Lung (tissue), 12 donors: ENCODE measurements around the gene FSD1L. TPM values are rescaled to one million over a fixed set of nuclear protein-coding genes. Genes with fewer than 3 reads are reported as not detected.

Experiments used
- ATAC-seq: fragments of 200-7000 bp; cut with Tn5 transposase; one replicate; pipeline ENCODE4 v1.9.1; 2020; ENCODE audit warnings: moderate number of reproducible peaks; ENCODE audit not compliant: insufficient read depth, low FRiP score
- DNase-seq, 3 donors: peaks; one replicate each; pipeline ENCODE4 v3.0.0-alpha.2; 2013 to 2017
- H3K27ac ChIP-seq, 2 donors: one replicate each; pipeline ENCODE4 v1.5.1; 2013; ENCODE audit warnings: mild to moderate bottlenecking in 2 of 2, moderate library complexity in 2 of 2, control low read depth in 1 of 2, inconsistent platforms in 1 of 2, low read depth in 1 of 2, low read length in 1 of 2
- H3K27me3 ChIP-seq, 3 donors: one replicate each; pipeline ENCODE4 v1.5.1; 2013; ENCODE audit warnings: low read length in 2 of 3; ENCODE audit not compliant: control insufficient read depth in 3 of 3, insufficient read depth in 3 of 3
- H3K36me3 ChIP-seq, 4 donors: one replicate each; pipeline ENCODE4 v1.5.1; 2013; ENCODE audit warnings: low read length in 4 of 4, mild to moderate bottlenecking in 1 of 4, moderate library complexity in 1 of 4; ENCODE audit not compliant: control insufficient read depth in 4 of 4, insufficient read depth in 4 of 4
- H3K4me1 ChIP-seq, 5 donors: one replicate each; pipeline ENCODE4 v1.5.1; 2013; ENCODE audit warnings: low read length in 5 of 5, mild to moderate bottlenecking in 2 of 5, moderate library complexity in 1 of 5; ENCODE audit not compliant: control insufficient read depth in 5 of 5, insufficient read depth in 5 of 5
- H3K4me3 ChIP-seq: one replicate; pipeline ENCODE4 v1.5.1; 2013; ENCODE audit warnings: mild to moderate bottlenecking, control low read depth, moderate library complexity
- H3K9ac ChIP-seq, 2 donors: one replicate each; pipeline ENCODE4 v1.5.1; 2013; ENCODE audit warnings: low read length in 2 of 2, control low read depth in 1 of 2; ENCODE audit not compliant: insufficient read depth in 1 of 2
- H3K9me3 ChIP-seq, 4 donors: one replicate each; pipeline ENCODE4 v1.5.1; 2013; ENCODE audit warnings: low read length in 3 of 4, mild to moderate bottlenecking in 1 of 4, moderate library complexity in 1 of 4; ENCODE audit not compliant: control insufficient read depth in 4 of 4, insufficient read depth in 3 of 4
- CTCF ChIP-seq: IDR thresholded peaks from 2 replicates; pipeline ENCODE4 v1.5.1; 2012; ENCODE audit warnings: mild to moderate bottlenecking; ENCODE audit errors: control extremely low read depth, extremely low read depth
- WGBS, 2 donors: extraction: QIAGEN DNeasy Blood & Tissue Kit; methylation state at CpG; one replicate each; pipeline ENCODE4 v1.1.7; 2013; 5-methylcytosine and 5-hydroxymethylcytosine counted together
- polyA plus RNA-seq, 2 donors: library from polyadenylated mRNA; stranded (reverse); fragments of 200-250 nt; gene quantifications; one replicate each; pipeline ENCODE4 v1.2.1, GENCODE V29; 2013
- total RNA-seq, 2 donors: library from RNA; depleted of rRNA in 1 of 2; stranded (reverse); fragments of >200 nt in 1 of 2; gene quantifications; one replicate each; pipeline ENCODE4 v1.2.1, GENCODE V29; 2014 to 2021
- donor health status: control.
- donor health status: control.
- donor health status: Bipolar disorder and iron deficiency.
- donor health status: healthy.
- donor health status: DM: yes; HTN: yes; CAD: no.

Gene FSD1L
- total and polyA plus RNA-seq, 4 donors: 2.5 to 18.8 (median 5.7) TPM

- Histone ChIP-seq H3K27me3 (no peaks in the 10 kb centered on the region), H3K4me1 (no peaks in the 10 kb centered on the region), H3K4me3 (no peak overlapping the region), H3K9ac (no peak overlapping the region), H3K36me3 (no peaks in the 10 kb centered on the region), H3K27ac (no peak overlapping the region), H3K9me3 (no peaks in the 10 kb centered on the region)
- no peak for TF ChIP-seq CTCF
- ATAC-seq: no peak
- no peak for DNase-seq
Observed at GRCh38 chr9:105485131-105485530, 37.3 kb downstream of the FSD1L start.

GRCh38 chr9:105496826-105497225 lies 49.0 kb downstream of the FSD1L start:
- WGBS, 2 donors: 91% methylated on average over 2 of the region's 2 CpGs
- Histone ChIP-seq H3K36me3 (no peaks in the 10 kb centered on the region), H3K4me3 (no peak overlapping the region), H3K9ac (no peak overlapping the region), H3K27ac (no peak overlapping the region), H3K4me1 (no peaks in the 10 kb centered on the region), H3K9me3 (no peaks in the 10 kb centered on the region), H3K27me3 (no peaks in the 10 kb centered on the region)
- TF ChIP-seq CTCF: no peak
- no peak for DNase-seq
- no peak for ATAC-seq

- ATAC-seq: no peak
Observed at GRCh38 chr9:105497704-105498103, 49.9 kb downstream of the FSD1L start.

More at GRCh38 chr9:105497704-105498103, 49.9 kb downstream of the FSD1L start:
- no peak overlapping the region for H3K9ac ChIP-seq
- no peaks in the 10 kb centered on the region for H3K9me3 ChIP-seq
- no peak for TF ChIP-seq CTCF
- no peaks in the 10 kb centered on the region for H3K27me3 ChIP-seq
- H3K27ac ChIP-seq: no peak overlapping the region
- H3K36me3 ChIP-seq: no peaks in the 10 kb centered on the region
- no peak overlapping the region for H3K4me3 ChIP-seq
- no peaks in the 10 kb centered on the region for H3K4me1 ChIP-seq
- no peak for DNase-seq
